Fibroblast of pulmonary artery (primary cell): ENCODE data around the gene RHOA.

ENCODE experiments used
- DNase-seq: peaks from one replicate; pipeline ENCODE4 v3.0.0-alpha.2; 2010; ENCODE audit warnings: low read depth
- H3K4me3 ChIP-seq: replicated peaks from 2 replicates; pipeline ENCODE4 v1.5.1; 2011; ENCODE audit warnings: low read depth, mild to moderate bottlenecking, control low read depth, low read length, moderate library complexity
- CTCF ChIP-seq: IDR thresholded peaks from 2 replicates; pipeline ENCODE4 v1.5.1; 2011; ENCODE audit warnings: mild to moderate bottlenecking, control low read depth, low read length, inconsistent platforms; ENCODE audit errors: missing control alignments

RHOA gene

GRCh38 chr3:49327485-49327884, 84.3 kb downstream of the RHOA start:
- peak; percentile 20 for DNase-seq
- H3K4me3 ChIP-seq = no peak overlapping the region
- peak; percentile 28 for TF ChIP-seq CTCF

GRCh38 chr3:49324768-49325167, 87.0 kb downstream of the RHOA start:
- no peak overlapping the region for H3K4me3 ChIP-seq
- TF ChIP-seq CTCF = no peak
- no peak for DNase-seq

GRCh38 chr3:49316696-49317457, 94.9 kb downstream of the RHOA start:
- no peak for TF ChIP-seq CTCF
- H3K4me3 ChIP-seq = no peak overlapping the region
- no peak for DNase-seq

GRCh38 chr3:49313896-49314688, 97.7 kb downstream of the RHOA start:
- TF ChIP-seq CTCF = no peak
- peak; percentile 61 for DNase-seq

GRCh38 chr3:49311283-49311682, 100.5 kb downstream of the RHOA start:
- DNase-seq = no peak
- H3K4me3 ChIP-seq = no peak overlapping the region
- no peak for TF ChIP-seq CTCF

More at GRCh38 chr3:49313896-49314688, 97.7 kb downstream of the RHOA start:
- H3K4me3 ChIP-seq = no peak overlapping the region

GRCh38 chr3:49310677-49311076, 101.1 kb downstream of the RHOA start:
- no peak overlapping the region for H3K4me3 ChIP-seq
- TF ChIP-seq CTCF = no peak
- no peak for DNase-seq
